HL-60 (cell line): Measurements from ENCODE around the gene KLHL26.

ENCODE experiments used
- DNase-seq, 2 experiments: peaks; one replicate each; pipeline ENCODE4 v3.0.0-alpha.2; 2010 to 2020; ENCODE audit warnings: low read depth in 1 of 2, low spot score in 1 of 2
- H3K27ac ChIP-seq: fragments of 250-450 bp; sonication (Bioruptor Pico); replicated peaks from 2 replicates; pipeline ENCODE4 v1.5.1; 2020; ENCODE audit warnings: mild to moderate bottlenecking, moderate library complexity
- H3K27me3 ChIP-seq: fragments of 250-450 bp; sonication (Bioruptor Pico); 2 replicates; pipeline ENCODE4 v1.5.1; 2021; ENCODE audit warnings: mild to moderate bottlenecking, moderate library complexity; ENCODE audit not compliant: insufficient read depth, poor library complexity, severe bottlenecking
- H3K4me3 ChIP-seq: replicated peaks from 2 replicates; pipeline ENCODE4 v1.5.1; 2011; ENCODE audit warnings: mild to moderate bottlenecking, control low read depth, low read length; ENCODE audit not compliant: insufficient read depth
- GABPA ChIP-seq: IDR thresholded peaks from 2 replicates; pipeline ENCODE4 v1.6.1; 2012; ENCODE audit warnings: low read depth
- POLR2AphosphoS5 ChIP-seq: IDR thresholded peaks from 2 replicates; pipeline ENCODE4 v1.6.1; 2012; ENCODE audit warnings: low read depth
- SPI1 ChIP-seq: IDR thresholded peaks from 2 replicates; pipeline ENCODE4 v1.6.1; 2012; ENCODE audit warnings: low read depth, mild to moderate bottlenecking, borderline replicate concordance
- TF ChIP-seq, protein P1 (sequence below): IDR thresholded peaks from one replicate; pipeline ENCODE4 v1.5.1; 2011; ENCODE audit warnings: low read length, control low read depth, inconsistent platforms; ENCODE audit not compliant: insufficient read depth
- TF ChIP-seq, protein P2 (sequence below): IDR thresholded peaks from 2 replicates; pipeline ENCODE4 v1.6.1; 2012; ENCODE audit warnings: low read depth; ENCODE audit not compliant: insufficient replicate concordance

Gene KLHL26

DNA sequence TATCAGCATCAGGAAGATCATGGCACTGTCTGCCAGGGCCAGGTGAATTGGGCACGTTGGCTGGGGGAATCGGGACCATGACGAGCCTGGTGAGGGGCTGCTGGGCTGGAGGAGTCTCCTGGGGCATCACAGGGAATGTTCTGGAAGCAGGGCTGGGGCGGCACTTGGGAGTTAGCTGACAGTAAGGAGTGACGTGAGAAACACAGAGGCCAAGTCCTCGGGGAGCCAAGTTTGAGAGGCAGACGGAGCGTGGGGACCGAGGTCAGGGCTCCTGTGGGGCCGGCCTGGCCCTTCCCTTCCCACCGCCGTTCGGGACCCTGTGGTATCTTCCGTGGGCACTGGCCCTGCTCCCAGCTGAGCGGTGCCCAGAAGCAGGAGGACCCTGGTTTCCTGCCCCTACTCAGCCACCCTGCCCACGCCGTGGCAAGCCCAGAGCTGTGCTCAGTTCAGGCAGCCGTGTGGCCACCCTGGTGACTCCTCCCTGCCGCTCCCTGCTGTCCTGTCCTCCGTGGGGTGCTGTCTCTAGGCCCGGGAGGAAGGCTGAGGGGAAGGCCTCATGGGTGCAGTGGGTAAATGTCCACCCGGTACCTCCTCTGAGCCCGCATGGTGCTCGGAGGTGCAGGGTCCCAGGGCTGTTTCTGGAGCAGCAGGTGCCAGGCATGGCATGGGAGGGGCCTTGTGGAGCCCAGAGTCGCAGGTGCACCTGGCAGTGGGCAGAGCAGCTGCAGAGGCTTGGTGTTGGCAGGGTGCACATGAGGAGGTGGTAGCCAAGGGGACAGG is 71.8 kb downstream of the KLHL26 start:
- no peak overlapping the region for H3K27ac ChIP-seq
- DNase-seq, result no peak
- no peak overlapping the region for H3K4me3 ChIP-seq
- no peak for TF ChIP-seq POLR2AphosphoS5
- TF ChIP-seq, protein P1, sequence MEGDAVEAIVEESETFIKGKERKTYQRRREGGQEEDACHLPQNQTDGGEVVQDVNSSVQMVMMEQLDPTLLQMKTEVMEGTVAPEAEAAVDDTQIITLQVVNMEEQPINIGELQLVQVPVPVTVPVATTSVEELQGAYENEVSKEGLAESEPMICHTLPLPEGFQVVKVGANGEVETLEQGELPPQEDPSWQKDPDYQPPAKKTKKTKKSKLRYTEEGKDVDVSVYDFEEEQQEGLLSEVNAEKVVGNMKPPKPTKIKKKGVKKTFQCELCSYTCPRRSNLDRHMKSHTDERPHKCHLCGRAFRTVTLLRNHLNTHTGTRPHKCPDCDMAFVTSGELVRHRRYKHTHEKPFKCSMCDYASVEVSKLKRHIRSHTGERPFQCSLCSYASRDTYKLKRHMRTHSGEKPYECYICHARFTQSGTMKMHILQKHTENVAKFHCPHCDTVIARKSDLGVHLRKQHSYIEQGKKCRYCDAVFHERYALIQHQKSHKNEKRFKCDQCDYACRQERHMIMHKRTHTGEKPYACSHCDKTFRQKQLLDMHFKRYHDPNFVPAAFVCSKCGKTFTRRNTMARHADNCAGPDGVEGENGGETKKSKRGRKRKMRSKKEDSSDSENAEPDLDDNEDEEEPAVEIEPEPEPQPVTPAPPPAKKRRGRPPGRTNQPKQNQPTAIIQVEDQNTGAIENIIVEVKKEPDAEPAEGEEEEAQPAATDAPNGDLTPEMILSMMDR, result no peak
- TF ChIP-seq, protein P2, sequence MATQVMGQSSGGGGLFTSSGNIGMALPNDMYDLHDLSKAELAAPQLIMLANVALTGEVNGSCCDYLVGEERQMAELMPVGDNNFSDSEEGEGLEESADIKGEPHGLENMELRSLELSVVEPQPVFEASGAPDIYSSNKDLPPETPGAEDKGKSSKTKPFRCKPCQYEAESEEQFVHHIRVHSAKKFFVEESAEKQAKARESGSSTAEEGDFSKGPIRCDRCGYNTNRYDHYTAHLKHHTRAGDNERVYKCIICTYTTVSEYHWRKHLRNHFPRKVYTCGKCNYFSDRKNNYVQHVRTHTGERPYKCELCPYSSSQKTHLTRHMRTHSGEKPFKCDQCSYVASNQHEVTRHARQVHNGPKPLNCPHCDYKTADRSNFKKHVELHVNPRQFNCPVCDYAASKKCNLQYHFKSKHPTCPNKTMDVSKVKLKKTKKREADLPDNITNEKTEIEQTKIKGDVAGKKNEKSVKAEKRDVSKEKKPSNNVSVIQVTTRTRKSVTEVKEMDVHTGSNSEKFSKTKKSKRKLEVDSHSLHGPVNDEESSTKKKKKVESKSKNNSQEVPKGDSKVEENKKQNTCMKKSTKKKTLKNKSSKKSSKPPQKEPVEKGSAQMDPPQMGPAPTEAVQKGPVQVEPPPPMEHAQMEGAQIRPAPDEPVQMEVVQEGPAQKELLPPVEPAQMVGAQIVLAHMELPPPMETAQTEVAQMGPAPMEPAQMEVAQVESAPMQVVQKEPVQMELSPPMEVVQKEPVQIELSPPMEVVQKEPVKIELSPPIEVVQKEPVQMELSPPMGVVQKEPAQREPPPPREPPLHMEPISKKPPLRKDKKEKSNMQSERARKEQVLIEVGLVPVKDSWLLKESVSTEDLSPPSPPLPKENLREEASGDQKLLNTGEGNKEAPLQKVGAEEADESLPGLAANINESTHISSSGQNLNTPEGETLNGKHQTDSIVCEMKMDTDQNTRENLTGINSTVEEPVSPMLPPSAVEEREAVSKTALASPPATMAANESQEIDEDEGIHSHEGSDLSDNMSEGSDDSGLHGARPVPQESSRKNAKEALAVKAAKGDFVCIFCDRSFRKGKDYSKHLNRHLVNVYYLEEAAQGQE, result no peak
- no peak for TF ChIP-seq GABPA
- TF ChIP-seq SPI1, result no peak
- no peaks in the 10 kb centered on the region for H3K27me3 ChIP-seq

DNA sequence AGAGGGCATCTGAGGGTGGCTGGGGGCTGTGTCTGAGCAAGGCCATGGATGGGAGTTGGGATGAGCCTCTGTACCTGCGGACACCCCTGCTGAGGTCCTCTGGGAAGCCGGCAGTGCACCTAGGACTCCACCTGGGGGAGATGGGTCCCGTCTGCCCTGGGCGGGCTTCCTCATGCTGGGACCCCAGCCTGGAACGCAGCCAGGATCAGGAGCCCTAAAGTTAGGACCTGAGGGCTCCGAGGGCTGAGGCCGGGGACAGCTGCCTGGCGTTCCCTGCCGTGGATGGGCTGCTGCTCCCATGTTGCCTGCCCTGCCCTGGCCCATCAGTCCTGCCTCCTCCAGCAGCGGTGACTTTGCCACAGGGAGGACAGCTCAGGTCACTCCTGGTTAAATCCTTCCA is 72.7 kb downstream of the KLHL26 start:
- Histone ChIP-seq H3K4me3 (no peak overlapping the region), H3K27ac (no peak overlapping the region), H3K27me3 (no peaks in the 10 kb centered on the region)
- no peak for TF ChIP-seq GABPA
- TF ChIP-seq, protein P1, result no peak
- TF ChIP-seq, protein P2, result no peak
- TF ChIP-seq POLR2AphosphoS5, result no peak
- TF ChIP-seq SPI1, result no peak
- DNase-seq, result no peak

DNA sequence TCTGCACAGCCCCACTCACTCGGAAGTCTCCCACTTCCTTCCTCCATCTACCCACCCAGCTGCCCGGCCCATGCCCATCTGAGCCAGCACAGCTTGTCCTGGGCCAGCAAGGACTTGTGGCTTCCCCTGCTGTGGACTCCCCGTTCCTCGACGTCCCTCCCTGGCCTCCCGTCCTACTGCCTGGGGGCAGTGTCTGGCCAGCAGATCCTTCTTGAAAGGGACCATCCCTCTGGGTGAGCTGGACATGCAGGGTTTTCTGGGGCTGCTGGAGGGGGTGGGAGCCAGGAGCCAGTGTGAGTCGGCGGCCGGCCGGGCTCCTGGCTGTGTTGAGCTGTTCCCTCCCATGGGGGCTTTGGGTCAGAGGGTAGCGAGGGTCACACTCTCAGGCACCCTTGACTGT is 73.4 kb downstream of the KLHL26 start:
- no peak for DNase-seq
- no peak overlapping the region for H3K27ac ChIP-seq
- no peak overlapping the region for H3K4me3 ChIP-seq
- no peaks in the 10 kb centered on the region for H3K27me3 ChIP-seq
- TF ChIP-seq POLR2AphosphoS5, result no peak
- TF ChIP-seq, protein P2, result no peak
- no peak for TF ChIP-seq GABPA
- TF ChIP-seq, protein P1, result no peak
- no peak for TF ChIP-seq SPI1
